Natural killer cell treated with Interleukin-12 subunit alpha and Interleukin-12 subunit beta and Interleukin-15 and Interleukin-18, amount 100 ng/mL, for 72 hours (primary cell): Measurements from ENCODE around the gene ZNF610. TPM values are rescaled to one million over a fixed set of nuclear protein-coding genes. Genes with fewer than 3 reads are reported as not detected.
"Not testable (repeated sequence)": the region's sequence is repeated elsewhere in the genome, so short reads cannot be mapped to it uniquely, and the experiment has no call there.

Source experiments
- ATAC-seq, 2 donors: fragments of 150-1000 bp; cut with Tn5 transposase in 1 of 2; sonication (Bioruptor Pico), chemical (Tn5 transposase) in 1 of 2; 2 replicates each; pipeline ENCODE4 v1.10.0; 2021
- DNase-seq: peaks from one replicate; pipeline ENCODE4 v3.0.0; 2022; ENCODE audit warnings: low spot score
- H3K27ac Mint-ChIP-seq, 2 donors: 1 replicate in 1 of 2; 2 replicates in 1 of 2; pipeline ENCODE4 v1.8.0; 2022; ENCODE audit warnings: mixed read lengths in 2 of 2, mild to moderate bottlenecking in 1 of 2, moderate library complexity in 1 of 2
- H3K27me3 Mint-ChIP-seq, 2 donors: 1 replicate in 1 of 2; 2 replicates in 1 of 2; pipeline ENCODE4 v1.8.0; 2022; ENCODE audit warnings: mixed read lengths in 2 of 2
- H3K36me3 Mint-ChIP-seq: one replicate; pipeline ENCODE4 v1.8.0; 2022; ENCODE audit warnings: mixed read lengths
- H3K4me1 Mint-ChIP-seq, 2 donors: 1 replicate in 1 of 2; 2 replicates in 1 of 2; pipeline ENCODE4 v1.8.0; 2022; ENCODE audit warnings: low read depth in 2 of 2, mixed read lengths in 2 of 2, mild to moderate bottlenecking in 1 of 2
- H3K4me3 Mint-ChIP-seq: one replicate; pipeline ENCODE4 v1.8.0; 2022; ENCODE audit warnings: mixed read lengths
- H3K9me3 Mint-ChIP-seq: 2 replicates; pipeline ENCODE4 v1.8.0; 2022; ENCODE audit warnings: mixed read lengths
- total RNA-seq, 2 donors: library from RNA; stranded (reverse); gene quantifications; one replicate each; pipeline ENCODE4 v1.2.3, GENCODE V29; 2022

The ZNF610 gene
- total RNA-seq: under 1 TPM; 0.36 to 0.74 TPM

DNA sequence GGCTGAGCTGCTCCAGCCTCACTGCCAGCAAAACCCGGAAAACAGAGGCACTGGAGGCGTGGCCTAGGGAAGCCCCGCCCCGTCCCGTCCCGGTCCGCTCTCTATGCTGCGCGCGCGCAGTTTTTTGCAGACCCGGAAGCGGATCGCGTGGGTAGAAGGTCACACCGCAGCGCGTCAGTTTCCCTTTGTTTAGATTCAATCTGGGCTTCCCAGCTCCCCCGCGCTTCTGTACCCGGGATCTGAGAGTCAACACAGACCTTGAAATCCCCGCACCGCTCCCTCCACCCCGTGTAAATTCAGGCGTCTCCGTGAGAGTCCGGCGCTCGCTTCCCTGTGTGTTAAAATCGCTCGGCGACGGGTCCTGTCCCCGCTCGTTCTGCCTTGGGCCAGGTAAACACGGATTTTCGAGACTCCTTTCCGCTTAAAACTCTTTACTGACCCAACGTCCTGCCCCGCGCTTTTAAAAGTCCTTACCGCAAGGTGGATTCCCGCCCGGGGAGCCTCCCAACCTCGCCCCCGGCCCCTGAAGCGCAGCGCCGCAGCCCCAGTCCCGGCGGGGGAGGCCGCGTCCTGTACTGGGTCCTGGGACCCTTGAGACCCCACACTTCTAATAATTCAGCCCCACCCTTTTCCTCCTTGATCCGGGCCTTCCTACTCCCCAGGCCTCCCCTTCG, at the start of gene ZNF610:
Gene ZNF610 (plus strand): TSS at position 127 of the 674 bp plus-strand sequence. CDS start 12,930 bp downstream, outside the sequence.
- peaks cover 14% of the 10 kb centered on the region for H3K9me3 Mint-ChIP-seq
- H3K4me3 Mint-ChIP-seq: peak within 1 kb of the TSS; percentile 95
- H3K27me3 Mint-ChIP-seq: no peaks in the 10 kb centered on the region
- peaks cover 12 to 17% of the 10 kb centered on the region in 2 donors for H3K4me1 Mint-ChIP-seq
- peak within 1 kb of the TSS; percentile 72 to 85 for H3K27ac Mint-ChIP-seq
- H3K36me3 Mint-ChIP-seq: peaks cover 39% of the 10 kb centered on the region
- DNase-seq: peak; percentile 93
- peak; percentile 95 to 97 for ATAC-seq

DNA sequence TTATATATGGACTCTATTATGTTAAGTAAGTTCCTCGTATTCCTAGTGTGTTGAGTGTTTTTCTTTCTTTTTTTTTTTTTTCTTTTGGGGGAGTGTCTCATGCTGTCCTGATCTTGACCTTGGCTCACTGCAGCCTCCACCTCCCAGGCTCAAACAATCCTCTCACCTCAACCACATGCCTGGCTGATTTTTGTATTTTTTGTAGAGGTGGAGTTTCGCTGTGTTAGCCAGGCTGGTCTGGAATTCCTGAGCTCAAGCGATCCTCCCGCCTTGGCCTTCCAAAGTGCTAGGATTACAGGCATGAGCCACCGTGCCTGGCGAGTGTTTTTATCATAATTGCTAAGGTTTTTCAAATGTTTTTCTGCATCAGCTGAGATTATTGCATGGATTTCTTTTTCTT, 49.8 kb upstream of the ZNF610 start:
- Mint-ChIP-seq H3K9me3 (no peaks in the 10 kb centered on the region), H3K4me1 (no peaks in the 10 kb centered on the region), H3K27ac (no peak overlapping the region), H3K4me3 (no peak overlapping the region), H3K27me3 (no peaks in the 10 kb centered on the region), H3K36me3 (peaks cover 62% of the 10 kb centered on the region)
- DNase-seq (no peak), ATAC-seq (no peak)

DNA sequence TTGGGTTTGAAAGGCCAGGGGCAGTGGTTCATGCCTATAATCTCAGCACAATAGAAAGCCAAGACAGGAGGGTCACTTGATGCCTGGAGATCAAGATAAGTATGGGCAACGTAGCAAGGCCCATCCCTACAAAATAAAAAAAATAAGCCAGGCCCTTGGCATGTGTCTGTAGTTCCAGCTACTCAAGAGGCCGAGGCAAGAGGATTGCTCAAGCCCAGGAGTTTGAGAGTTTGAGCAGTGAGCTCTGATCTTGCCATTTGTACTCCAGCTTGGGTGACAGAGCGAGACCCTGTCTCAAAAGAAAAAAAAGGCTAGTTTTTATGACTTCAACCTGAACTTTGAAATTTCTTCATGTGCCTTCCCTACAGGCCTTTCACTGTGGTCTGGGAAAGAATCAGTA, 44.3 kb upstream of the ZNF610 start:
- H3K9me3 Mint-ChIP-seq: no peaks in the 10 kb centered on the region
- H3K36me3 Mint-ChIP-seq: peaks cover 36% of the 10 kb centered on the region
- ATAC-seq (no peak), DNase-seq (no peak)
- H3K4me1 Mint-ChIP-seq: no peaks in the 10 kb centered on the region
- H3K27me3 Mint-ChIP-seq: no peaks in the 10 kb centered on the region
- H3K27ac Mint-ChIP-seq: no peak overlapping the region
- no peak overlapping the region for H3K4me3 Mint-ChIP-seq

DNA sequence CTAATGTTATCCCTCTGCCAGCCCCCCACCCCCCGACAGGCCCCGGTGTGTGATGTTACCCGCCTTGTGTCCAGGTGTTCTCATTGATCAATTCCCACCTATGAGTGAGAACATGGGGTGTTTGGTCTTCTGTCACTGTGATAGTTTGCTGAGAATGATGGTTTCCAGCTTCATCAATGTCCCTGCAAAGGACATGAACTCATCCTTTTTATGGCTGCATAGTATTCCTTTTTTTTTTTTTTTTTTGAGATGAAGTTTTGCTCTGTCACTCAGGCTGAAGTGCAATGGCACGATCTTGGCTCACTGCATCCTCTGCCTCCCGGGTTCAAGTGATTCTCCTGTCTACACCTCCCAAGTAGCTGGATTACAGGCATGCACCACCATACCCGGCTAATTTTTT, 43.1 kb upstream of the ZNF610 start:
- not testable (repeated sequence) for DNase-seq, ATAC-seq, H3K4me3 Mint-ChIP-seq, H3K27me3 Mint-ChIP-seq, H3K4me1 Mint-ChIP-seq, H3K27ac Mint-ChIP-seq, H3K9me3 Mint-ChIP-seq
- H3K36me3 Mint-ChIP-seq: peaks cover 36% of the 10 kb centered on the region

DNA sequence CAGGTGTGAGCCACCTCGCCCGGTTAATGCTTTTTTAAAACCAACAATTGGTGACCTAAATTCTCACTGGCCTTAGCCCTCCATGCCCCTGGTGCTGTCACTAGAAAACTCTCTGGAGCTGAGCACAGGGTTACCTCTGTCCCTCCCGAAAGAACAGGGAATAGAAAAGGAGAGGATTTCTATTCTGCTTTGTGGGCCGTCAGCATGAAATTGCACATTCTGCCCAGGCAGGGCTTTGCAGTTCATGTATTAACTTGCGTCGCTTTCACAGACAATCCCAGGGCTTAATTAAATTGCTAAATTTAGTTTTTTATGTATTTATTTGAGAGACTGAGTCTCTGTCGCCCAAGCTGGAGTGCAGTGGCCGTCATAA, 39.7 kb upstream of the ZNF610 start:
- DNase-seq (no peak), ATAC-seq (no peak)
- H3K27ac Mint-ChIP-seq: peak overlapping the region; percentile 95
- peaks cover 17 to 20% of the 10 kb centered on the region in 2 donors for H3K4me1 Mint-ChIP-seq
- H3K4me3 Mint-ChIP-seq: peak overlapping the region; percentile 74
- peaks cover 36% of the 10 kb centered on the region for H3K36me3 Mint-ChIP-seq
- H3K27me3 Mint-ChIP-seq: no peaks in the 10 kb centered on the region
- peaks cover 9% of the 10 kb centered on the region for H3K9me3 Mint-ChIP-seq

DNA sequence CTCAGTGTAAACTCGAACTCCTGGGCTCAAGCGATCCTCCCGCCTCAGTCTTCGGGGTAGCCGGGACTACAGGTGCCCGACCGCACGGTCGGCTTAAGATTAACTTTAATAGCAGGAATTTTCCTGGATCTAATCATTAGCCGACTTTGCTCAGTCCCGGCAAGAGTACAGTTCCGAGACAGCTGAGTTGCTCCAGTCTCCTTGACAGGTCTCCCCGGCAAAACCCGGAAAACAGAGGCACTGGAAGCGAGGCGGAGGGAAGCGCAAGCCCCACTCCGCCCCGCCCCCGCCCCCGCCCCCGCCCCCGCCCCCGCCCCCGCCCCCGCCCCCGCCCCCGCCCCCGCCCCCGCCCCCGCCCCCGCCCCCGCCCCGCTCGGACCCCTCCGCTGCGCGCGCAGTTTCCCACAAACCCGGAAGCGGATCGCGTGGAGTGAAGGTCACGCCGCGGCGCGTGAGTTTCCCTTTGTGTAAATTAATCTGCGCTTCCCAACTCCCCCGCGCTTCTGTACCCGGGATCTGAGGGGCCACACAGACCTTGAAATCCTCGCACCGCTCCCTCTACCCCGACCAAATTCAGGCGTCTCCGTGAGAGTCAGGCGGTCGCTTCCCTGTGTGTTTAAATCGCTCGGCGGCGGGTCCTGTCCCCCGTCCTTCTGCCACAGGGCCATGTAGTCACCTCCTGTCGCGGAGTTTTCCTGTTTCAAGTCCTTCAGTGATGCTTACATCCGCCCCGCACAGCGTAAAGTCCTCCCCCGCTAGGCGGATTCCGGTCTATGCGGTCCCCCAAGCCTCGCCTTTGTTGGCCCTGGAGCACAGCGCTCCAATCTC, 39.1 kb upstream of the ZNF610 start, which contains the start of gene ZNF480:
Gene ZNF480 (plus strand): TSS at position 397 of the 828 bp plus-strand sequence. CDS start 3,244 bp downstream, outside the sequence.
- DNase-seq (peak; percentile 88), ATAC-seq (peak; percentile 89)
- Mint-ChIP-seq H3K36me3 (peaks cover 40% of the 10 kb centered on the region), H3K27me3 (no peaks in the 10 kb centered on the region), H3K27ac (peak within 1 kb of the TSS; percentile 95), H3K4me1 (peaks cover 17 to 20% of the 10 kb centered on the region in 2 donors), H3K9me3 (peaks cover 13% of the 10 kb centered on the region), H3K4me3 (peak within 1 kb of the TSS; percentile 89)

DNA sequence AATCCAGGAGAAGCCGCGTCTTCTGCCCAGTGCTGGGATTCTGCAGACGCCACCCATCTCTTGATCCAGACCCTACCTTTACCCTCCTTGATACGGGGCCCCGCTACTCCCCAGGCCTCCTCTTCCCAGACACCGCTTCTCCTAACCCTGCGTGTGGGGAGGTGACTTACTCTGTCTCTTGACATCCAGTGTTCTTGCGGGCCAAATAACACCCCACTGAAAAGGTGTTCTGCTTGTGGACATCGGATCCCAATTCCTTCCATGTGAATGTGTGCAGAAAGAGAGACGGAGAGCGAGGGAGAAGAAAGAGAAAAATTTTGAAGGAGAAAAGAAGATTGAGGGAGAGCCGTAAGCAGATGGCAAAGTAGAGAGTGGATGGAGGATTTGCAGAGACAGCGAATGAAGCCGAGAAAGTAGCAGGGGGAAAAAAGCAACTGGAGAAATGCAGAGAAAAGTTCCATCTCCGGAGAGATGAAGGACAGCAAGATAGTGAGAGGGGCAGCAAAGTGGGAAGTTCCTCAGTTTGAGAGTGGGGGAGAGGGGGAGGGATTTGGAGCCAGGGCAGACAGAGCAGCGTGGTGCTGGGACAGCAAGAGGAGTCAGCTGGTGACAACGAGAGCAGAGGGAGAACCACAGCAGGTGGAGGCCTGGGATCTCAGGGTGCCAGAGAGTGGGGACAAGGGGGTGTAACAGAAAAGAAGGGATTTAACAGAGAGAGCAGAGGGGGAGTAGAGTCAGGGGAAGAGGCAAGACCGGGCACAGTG, 38.3 kb upstream of the ZNF610 start:
- ATAC-seq (no peak), DNase-seq (no peak)
- Mint-ChIP-seq H3K27ac (peak overlapping the region; percentile 95), H3K4me3 (peak overlapping the region; percentile 89), H3K27me3 (no peaks in the 10 kb centered on the region), H3K9me3 (peaks cover 13% of the 10 kb centered on the region), H3K4me1 (peaks cover 17 to 20% of the 10 kb centered on the region in 2 donors), H3K36me3 (peaks cover 44% of the 10 kb centered on the region)

DNA sequence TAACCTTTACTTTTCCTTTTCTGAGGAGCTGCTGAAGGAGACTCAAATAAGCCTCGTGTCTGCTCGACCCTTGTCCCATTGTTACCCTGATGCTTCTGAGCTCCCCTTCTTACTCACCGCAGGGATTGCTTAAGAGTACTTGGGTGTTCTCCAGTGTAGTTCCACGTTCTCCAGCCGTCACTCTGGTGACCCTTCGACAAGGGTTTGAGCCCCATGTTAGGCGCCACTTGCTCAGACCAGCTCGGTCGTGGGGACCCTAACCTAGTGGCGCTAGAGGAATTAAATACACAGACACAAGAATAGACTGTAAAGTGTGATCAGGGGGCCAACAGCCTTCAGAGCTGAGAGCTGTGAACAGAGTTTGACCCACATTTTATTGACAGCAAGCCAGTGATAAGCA, 28.8 kb upstream of the ZNF610 start:
- Mint-ChIP-seq H3K4me1 (no peaks in the 10 kb centered on the region), H3K27ac (no peak overlapping the region), H3K36me3 (peaks cover 70% of the 10 kb centered on the region), H3K4me3 (no peak overlapping the region), H3K9me3 (peaks cover 8% of the 10 kb centered on the region), H3K27me3 (no peaks in the 10 kb centered on the region)
- DNase-seq: no peak
- ATAC-seq: no peak

DNA sequence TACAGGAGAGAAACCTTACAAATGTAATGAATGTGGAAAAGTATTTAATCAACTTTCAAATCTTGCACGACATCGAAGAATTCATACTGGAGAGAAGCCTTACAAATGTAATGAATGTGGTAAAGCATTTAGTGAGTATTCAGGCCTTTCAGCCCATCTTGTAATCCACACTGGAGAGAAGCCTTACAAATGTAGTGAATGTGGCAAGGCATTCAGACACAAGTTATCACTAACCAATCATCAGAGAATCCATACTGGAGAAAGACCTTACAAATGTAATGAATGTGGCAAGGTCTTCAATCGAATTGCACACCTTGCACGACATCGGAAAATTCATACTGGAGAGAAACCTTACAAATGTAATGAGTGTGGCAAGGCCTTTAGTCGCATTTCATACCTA, 13.6 kb upstream of the ZNF610 start:
- peaks cover 92% of the 10 kb centered on the region for H3K36me3 Mint-ChIP-seq

DNA sequence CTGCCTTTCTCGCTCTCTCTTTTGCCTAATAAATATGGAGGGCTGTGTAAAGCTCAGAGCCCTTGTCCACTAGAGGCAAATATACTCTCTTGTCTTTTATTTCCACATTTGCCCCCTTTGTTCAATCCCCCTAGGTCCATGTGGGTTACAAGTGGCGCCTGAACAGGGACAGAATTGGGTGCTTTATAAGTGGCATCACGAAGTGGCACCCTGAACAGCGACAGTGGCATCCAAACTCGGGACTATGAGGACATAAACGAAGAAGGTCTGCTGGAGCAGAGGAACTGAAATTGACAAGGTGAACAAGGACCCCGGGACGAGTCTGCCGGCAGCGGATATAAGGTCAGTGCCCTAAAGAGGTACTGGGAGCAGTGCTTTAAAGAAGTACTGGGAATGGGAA, 4.3 kb upstream of the ZNF610 start:
- Mint-ChIP-seq H3K36me3 (peaks cover 31% of the 10 kb centered on the region), H3K9me3 (peaks cover 12% of the 10 kb centered on the region), H3K27me3 (no peaks in the 10 kb centered on the region), H3K4me1 (peaks cover 3 to 7% of the 10 kb centered on the region in 2 donors), H3K27ac (no peak overlapping the region), H3K4me3 (no peak overlapping the region)
- no peak for ATAC-seq
- DNase-seq: no peak

More for the DNA sequence above, 13.6 kb upstream of the ZNF610 start:
- H3K4me1 Mint-ChIP-seq: no peaks in the 10 kb centered on the region
- H3K4me3 Mint-ChIP-seq: no peak overlapping the region
- H3K27ac Mint-ChIP-seq: no peak overlapping the region
- DNase-seq (no peak), ATAC-seq (no peak)
- H3K9me3 Mint-ChIP-seq: peaks cover 29% of the 10 kb centered on the region
- H3K27me3 Mint-ChIP-seq: no peaks in the 10 kb centered on the region

DNA sequence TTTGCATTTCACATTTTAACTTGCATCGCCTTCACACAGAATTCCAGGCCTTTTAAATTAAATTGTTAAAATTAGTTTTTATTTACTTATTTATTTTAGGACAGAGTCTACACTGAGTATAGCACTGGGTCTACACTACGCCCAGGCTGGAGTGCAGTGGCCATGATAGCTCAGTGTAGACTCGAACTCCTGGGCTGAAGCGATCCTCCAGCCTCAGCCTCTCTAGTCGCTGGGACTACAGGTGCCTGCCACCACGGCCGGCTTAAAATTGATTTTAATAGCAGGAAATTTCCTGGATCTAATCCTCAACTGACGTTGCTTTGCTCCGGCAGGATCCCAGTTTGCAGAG, 301 bp upstream of the ZNF610 start:
- peak overlapping the region; percentile 95 for H3K4me3 Mint-ChIP-seq
- ATAC-seq: peak in 1 of 2 donors; percentile 43

DNA sequence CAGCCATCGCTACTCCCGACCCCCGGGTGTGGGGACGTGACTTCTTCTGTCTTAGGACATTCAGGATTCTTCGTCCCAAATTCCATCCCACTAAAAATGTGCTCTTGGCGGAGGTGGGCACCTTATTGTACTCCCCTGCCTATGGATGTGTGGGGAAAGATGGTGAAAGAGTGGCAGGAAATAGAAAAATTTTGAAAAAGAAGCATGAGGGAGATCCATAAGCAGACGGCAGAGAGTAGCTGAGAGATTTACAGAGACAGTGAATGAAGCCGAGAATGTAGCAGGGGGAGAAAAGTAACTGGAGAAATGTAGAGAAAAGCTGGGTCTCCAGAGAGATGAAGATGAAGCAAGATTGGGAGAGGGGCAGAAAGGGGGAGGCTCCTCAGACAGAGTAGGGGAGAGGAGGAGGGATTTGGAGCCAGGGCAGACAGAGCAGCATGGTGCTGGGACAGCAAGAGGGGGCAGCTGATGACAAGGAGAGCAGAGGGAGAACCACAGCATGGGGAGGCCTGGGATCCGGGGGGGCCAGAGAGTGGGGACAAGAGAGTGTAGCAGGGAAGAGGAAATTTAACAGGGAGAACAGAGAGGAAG, 843 bp downstream of the ZNF610 start:
- Mint-ChIP-seq H3K27me3 (no peaks in the 10 kb centered on the region), H3K4me1 (peaks cover 12 to 17% of the 10 kb centered on the region in 2 donors), H3K27ac (peak overlapping the region; percentile 72 to 85), H3K4me3 (peak overlapping the region; percentile 95), H3K9me3 (peaks cover 11% of the 10 kb centered on the region), H3K36me3 (peaks cover 35% of the 10 kb centered on the region)
- no peak for DNase-seq
- ATAC-seq: no peak

More for the DNA sequence above, 301 bp upstream of the ZNF610 start:
- Mint-ChIP-seq H3K9me3 (peaks cover 14% of the 10 kb centered on the region), H3K4me1 (peaks cover 12 to 17% of the 10 kb centered on the region in 2 donors), H3K36me3 (peaks cover 39% of the 10 kb centered on the region), H3K27me3 (no peaks in the 10 kb centered on the region), H3K27ac (peak overlapping the region; percentile 72 to 85)
- no peak for DNase-seq

DNA sequence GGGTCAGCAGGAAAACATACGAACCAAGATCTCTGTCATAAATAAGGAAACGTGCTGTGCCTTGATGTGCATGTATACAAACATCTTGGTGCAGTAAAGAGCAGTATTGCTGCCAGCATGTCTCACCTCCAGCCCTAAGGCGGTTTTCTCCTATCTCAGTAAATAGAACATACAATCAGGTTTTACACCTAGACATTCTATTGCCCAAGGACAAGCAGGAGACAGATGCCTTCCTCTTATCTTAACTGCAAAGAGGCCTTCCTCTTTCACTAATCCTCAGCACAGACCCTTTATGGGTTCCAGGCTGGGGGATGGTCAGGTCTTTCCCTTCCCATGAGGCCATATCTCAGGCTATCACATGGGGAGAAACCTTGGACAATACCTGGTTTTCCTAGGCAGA, 3.0 kb downstream of the ZNF610 start:
- DNase-seq, H3K27me3 Mint-ChIP-seq, H3K27ac Mint-ChIP-seq, H3K9me3 Mint-ChIP-seq, ATAC-seq, H3K4me3 Mint-ChIP-seq: not testable (repeated sequence)
- peaks cover 16% of the 10 kb centered on the region for H3K36me3 Mint-ChIP-seq
- peaks cover 12 to 19% of the 10 kb centered on the region in 2 donors for H3K4me1 Mint-ChIP-seq
